Hematopoietic multipotent progenitor cell (in vitro differentiated cells): ENCODE results near the gene EBF3. TPM values are rescaled to one million over a fixed set of nuclear protein-coding genes. Genes with fewer than 3 reads are reported as not detected.

ENCODE experiments used
- DNase-seq, 3 donors: peaks; one replicate each; pipeline ENCODE4 v3.0.0-alpha.2; 2011 to 2015; ENCODE audit warnings: low read depth in 2 of 3, low spot score in 2 of 3
- total RNA-seq: library from RNA; depleted of rRNA; stranded (reverse); fragments of >200 nt; gene quantifications from one replicate; pipeline ENCODE4 v1.2.3, GENCODE V29; 2012

Gene EBF3, protein sequence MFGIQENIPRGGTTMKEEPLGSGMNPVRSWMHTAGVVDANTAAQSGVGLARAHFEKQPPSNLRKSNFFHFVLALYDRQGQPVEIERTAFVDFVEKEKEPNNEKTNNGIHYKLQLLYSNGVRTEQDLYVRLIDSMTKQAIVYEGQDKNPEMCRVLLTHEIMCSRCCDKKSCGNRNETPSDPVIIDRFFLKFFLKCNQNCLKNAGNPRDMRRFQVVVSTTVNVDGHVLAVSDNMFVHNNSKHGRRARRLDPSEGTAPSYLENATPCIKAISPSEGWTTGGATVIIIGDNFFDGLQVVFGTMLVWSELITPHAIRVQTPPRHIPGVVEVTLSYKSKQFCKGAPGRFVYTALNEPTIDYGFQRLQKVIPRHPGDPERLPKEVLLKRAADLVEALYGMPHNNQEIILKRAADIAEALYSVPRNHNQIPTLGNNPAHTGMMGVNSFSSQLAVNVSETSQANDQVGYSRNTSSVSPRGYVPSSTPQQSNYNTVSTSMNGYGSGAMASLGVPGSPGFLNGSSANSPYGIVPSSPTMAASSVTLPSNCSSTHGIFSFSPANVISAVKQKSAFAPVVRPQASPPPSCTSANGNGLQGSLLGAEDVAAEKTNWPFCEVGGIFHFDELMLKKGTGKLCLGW
- total RNA-seq: not detected

DNA sequence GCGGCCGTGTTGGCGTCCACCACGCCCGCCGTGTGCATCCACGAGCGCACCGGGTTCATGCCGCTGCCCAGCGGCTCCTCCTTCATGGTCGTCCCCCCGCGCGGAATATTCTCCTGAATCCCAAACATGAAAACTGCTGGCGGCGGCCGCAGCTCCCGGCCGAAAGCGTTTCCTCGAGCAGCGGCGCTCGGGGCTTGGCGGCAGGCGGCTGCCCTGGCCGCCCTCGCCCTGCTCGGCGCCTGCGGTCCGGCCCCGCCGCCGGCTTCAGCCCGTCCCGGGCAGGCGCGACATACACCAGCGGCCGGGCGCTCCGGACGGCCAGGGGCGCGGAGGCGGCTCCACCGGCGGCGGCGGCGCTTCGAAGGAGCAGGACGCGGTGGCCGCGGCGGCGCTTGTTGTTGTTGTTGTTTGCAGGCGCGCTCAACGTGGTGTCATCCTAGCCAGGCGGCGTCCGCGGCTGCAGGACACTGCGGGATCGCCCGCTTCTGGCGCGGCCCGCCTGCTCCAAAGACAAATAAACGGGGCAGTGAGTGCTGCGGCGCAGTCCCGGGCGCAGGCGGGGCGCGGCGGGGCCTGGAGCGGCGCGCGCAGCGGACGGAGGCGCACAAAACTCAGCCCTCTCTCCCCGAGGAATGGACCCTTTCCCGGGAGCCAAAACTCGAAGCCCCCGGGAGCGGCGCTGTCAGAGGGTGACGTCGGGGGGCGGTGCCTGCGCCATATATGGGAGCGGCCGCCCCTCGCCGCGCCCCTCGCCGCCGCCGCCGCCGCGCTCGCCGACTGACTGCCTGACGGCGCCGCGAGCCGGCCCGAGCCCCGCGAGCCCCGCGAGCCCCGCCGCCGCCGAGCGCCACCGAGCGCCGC, at the start of gene EBF3:
EBF3 (minus strand) TSS at position 634 of the 861 bp plus-strand sequence; CDS start at position 128, 506 bp downstream.
- DNase-seq: peak in 2 of 3 donors; percentile 62 to 67

DNA sequence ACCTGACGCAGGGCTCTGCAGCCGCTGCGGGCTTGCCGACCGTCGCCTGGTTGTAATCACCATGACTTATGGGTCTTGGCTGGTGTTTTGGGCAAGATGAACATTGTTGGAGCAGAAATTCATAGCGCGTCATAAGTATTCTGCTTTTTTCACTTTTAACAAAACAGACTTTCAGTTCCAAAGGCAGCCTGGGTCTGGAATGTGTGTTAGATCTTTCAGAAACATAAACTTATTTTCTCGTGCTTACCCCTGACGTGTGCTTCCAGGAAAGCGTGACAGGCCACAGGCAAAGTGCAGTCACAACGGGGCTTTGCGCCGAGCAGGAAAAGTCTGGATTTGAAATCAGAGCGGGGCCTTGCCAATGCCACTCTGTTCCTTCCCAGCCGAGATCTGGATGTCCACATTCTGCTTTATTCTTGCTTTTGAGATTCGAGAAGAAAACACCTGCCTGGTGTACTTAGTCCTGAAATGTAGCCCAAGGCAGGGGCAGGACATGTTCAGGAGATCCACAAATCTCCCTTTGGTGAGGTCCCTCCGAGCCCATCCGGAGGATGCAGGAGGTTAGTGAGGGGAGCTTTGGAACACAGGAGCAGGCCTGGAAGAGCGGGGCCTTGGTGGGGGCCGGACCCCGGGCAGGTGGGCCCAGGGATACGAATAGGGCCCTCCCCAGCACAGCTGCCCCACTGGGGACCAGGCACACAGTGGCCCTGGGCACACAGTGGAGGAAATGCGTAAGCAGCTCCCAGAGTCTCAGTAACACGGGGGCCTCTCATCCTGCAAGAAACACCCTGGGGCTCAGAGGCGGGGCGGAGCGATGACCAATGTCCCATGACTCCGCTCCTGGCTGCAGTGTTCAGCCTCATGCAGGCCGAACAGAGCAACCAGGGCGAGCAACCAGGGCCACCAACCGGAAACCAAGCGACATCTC, 49.5 kb upstream of the EBF3 start:
- no peak for DNase-seq

DNA sequence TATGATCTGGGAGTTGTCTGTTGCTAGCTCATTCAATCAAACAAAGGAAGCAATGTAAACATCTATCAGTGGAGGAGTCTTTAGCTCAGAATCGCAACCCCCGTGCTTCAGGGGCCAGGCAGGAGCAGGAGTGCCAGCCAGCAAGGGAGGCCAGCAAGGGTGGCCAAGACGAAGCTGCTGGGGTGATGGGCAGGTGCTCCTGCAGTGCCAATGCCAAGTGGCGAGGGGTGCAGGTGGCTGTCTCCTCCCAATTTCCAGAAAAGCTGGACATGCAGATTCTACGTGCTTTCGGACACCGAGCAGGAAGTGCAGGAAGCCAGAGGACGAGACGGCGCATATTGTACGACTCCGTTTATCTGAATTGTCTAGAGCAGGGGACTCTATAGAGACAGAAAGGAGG, 48.1 kb upstream of the EBF3 start:
- no peak for DNase-seq

DNA sequence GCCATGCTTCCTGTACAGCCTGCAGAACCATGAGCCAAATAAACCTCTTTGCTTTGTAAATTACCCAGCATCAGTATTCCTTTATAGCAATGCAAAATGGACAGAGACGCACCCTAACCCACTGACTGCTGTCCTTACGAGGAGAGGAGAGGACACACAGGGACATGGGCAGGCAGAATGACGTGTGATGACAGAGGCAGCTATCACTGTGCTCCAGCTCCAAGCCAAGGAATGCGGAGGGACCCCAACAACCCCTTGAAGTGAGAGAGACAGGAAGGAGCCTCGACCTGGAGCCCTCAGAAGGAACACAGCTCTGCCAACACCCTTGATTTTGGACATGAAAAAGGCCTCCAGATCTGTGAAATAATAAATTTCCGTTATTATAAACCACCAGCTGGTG, 46.6 kb upstream of the EBF3 start:
- no peak for DNase-seq

DNA sequence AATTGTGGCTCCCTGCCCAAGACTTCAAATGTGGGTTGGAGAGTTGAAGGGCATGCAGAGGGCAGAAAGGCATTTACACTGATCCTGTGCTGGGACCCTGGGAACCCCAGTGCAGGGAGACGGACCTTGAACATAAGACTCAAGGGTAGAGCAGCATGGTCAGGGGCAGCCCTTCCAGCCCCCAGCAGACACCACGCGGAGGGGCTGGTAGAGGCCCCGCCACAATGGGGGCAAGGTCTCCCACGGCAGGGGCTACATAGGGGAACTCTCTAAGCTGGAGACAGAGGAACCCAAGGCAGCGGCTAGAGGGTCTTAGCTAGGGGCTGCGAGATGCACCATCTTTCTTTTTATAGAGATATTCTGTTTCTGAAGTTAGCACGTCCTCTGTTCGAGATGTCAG, 45.2 kb upstream of the EBF3 start:
- no peak for DNase-seq

DNA sequence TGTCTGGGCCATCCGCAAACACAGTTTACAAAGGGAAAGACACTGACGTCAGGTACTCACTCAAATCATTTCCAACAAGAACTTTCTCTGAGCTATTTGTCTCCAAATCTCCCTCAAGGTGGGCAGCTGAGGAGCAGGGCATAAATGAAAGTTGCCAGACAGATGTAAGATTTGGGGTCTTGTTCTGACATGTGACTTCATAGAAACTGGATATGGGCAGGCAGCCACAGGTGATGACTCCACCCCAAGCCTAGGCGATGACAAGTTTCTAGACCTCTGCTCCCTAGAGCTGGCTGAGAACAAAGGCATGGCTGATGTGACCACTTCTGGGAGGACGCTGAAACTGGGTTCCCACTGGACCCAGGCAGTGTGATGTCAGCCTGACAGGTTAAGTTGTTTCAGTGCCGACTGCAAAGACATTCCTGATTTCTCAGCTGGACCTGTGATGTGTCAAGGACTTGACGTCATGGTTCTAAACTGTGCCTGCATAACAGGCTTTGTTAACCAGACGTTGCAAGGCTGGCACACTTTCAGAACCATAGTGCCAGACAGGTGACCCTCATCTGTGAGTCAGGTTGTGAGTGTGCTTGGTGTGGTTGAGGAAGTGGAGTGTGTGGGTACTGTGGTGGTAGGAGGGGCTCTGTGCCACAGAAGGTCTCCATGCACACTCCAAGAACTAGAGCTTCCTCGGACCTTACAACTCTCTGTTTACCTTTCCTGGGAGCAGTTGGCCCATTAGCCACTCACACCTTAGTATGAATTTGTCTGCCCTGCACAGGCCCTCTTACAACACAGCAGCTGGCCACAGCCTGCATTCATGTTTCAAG, 39.9 kb upstream of the EBF3 start:
- DNase-seq: no peak

DNA sequence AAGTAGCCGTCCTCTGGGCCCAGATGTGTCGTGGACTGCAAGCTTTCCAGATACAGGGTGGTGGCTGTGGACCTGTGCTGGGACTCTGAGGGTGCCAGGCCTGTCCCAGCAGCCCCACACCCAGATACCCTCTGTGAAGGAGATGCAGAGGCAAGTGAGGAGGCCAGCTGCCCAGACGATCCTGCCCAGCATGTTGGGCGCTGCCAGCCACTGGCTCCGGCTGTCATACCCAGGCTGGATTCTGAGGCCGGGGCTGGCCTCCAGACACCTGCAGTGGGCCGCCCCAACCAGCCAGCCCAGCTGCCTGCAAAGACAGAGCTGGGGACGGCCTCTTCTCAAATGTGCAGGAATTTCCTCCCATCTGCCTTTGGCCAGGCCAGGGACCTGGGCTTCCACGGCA, 39.1 kb upstream of the EBF3 start:
- no peak for DNase-seq

DNA sequence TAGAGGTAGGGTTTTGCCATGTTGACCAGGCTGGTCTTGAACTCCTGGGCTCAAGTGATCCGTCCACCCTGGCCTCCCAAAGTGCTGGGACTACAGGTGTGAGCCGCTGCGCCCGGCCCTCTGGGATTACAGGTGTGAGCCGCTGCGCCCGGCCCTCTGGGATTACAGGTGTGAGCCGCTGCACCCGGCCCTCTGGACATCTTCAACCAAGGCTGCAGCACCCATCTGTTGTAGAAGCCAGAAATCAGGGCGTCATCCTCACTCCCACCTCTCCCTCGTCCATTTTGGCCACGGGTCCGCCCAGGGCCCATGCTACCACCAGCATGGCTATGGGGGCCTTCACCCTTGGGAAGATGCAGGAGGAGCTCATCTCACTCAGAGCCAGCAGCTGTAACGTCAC, 38.5 kb upstream of the EBF3 start:
- DNase-seq: no peak

DNA sequence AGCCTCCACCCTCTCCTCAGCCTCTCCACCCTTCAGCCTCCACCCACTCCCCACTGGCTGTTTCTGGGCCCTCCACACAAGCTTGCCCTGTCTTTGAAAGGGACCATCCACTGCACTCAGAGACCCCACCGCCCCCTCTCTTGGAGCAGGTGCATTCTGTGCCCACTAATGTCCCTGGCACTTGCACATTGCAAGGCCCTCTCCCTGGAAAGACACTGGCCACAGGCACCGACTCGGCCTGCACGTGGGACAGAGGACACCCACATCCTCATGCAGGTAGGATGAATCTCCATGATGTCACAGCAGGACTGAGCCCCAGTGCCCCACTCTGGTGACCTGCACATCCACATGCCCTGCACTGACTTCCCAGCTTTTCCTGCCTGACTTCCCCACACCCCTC, 36.8 kb upstream of the EBF3 start:
- DNase-seq: no peak

DNA sequence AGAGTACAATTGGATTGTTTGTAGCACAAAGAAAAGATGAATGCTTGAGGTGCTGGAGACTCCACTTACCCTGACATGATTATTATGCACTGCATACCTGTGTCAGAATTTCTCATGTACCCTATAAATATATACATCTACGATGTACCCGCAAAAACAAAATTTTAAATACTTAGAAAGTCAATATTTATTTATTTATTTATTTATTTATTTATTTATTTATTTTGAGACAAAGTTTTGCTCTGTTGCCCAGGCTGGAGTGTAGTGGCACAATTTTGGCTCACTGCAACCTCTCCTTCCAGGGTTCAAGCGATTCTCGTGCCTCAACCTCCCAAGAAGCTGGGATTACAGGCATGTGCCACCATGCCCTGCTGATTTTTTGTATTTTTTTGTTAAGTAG, 35.1 kb upstream of the EBF3 start:
- no peak for DNase-seq

DNA sequence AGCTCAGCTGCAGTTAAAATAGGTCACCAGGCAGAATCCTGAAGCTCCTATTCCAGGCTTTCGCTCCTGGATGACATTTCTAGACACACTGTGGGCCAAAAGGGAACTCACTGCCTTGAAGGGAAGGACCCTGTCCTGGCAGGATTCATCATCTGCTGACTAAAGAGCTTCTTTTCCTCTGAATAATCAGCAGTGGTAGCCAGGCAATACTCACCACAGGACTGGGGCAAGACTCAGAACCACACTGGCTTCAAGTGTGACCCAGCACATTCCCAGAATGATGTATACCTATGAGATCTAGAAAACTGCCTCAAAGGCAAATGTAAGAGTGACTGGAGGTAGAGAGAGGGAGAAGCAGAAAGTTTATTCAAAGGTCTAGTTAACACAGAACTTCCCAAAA, 29.5 kb upstream of the EBF3 start:
- DNase-seq: no peak

DNA sequence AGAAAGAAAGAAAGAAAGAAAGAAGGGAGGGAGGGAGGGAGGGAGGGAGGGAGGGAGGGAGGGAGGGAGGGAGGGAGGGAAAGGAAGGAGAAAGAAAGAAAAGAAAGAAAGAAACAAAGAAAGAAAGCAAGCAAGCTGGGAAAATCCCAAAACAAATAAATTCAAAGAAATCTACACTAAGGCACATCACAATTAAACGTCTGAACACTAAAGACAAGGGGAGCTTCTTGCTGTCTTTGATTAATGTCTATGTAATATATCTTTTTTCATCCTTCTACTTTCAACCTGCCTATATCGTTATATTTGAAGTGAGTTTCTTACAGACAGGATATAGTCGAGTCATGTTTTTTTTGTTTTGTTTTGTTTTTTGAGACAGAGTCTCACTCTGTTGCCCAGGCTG, 28.3 kb upstream of the EBF3 start:
- no peak for DNase-seq

DNA sequence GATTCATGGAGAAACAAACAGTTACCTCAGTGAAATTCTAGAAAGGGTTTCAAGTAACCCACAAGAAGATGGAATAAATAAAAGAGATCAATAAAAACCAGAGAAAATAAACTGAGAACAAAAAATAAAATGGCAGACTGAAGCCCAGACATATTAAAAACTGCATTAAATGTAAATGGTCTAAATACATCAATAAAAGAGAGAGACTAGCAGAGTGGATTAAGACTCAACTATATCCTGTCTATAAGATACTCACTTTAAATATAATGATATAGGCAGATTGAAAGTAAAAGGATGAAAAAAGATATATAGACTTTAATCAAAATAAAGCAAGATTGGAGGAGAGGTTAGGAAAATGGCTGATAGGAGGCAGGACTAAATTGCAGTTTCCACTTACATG, 18.8 kb upstream of the EBF3 start:
- no peak for DNase-seq

DNA sequence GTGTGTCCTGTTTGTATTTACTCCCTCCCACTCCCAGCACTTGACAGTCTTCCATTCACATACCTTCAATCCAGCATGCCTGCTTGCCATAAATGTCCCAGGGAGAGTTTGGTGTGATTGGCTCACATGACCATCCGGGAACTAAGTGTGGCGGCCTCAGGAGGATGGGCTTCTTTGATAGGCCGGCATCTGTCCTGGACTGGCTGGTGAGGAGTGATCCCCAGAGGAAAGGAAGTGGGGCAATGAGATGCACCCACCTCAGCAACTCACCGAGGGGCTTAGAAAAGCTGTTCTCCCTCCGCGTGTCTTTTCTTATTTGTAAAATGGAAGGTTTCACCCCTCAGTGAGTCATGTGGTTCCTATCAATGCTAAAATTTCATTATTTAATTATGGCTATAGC, 14.9 kb upstream of the EBF3 start:
- DNase-seq: no peak

DNA sequence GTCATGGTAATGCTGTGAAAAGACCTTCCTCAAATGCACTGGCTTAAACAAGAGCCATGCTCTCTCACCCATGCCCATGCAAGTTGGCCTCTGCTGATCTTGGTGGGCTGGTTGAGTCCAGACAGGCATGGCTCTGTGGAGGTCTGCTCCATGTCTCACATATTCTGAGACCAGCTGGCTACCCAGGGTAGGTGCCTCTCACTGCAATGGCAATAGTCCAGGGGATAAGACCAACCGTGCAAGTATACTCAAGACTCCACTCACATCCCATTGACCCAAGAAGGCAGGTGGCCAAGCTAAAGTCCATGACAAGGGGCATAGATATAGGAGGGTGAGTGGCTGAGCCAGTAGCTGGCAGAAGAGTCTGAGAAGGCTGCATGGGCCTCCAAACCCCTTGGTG, 14.2 kb upstream of the EBF3 start:
- DNase-seq: no peak

DNA sequence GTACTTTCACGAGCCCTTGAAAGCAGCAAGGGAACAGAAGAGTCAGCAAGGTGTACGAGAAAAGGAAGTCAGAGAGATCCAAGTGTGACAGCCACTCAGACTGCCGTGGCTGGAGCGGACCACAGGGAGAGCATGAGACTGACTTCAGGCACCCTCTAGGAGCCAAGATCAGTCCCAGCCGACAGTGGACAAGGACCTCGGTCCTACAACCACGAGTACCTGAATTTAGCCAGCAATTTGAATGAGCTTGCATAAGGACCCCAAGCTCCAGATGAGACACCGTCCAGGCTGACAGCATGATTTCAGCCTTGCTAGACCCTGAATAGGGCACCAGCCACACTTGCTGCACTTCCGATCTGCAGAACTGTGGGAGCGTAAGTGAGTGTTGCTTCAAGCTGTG, 13.7 kb upstream of the EBF3 start:
- DNase-seq: no peak

DNA sequence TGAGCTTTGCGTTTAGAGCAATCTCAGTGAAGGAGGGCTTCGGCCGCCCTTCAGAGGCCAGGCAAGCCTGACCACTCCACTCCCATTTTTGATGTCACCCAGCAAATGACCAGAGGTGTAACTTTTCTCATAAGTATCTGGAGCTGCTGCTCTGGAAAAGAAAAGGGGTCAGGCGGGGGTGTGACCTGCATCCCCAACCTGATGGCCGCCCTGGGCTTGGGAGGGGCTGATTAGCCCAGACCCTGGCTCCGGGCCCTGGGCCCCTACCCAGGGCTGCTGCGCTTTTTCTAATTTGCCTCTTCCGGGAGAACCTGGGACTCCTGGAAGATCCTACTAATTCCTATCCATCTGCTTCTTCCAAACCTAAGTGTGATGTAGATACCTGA, 9.6 kb upstream of the EBF3 start:
- DNase-seq: no peak

DNA sequence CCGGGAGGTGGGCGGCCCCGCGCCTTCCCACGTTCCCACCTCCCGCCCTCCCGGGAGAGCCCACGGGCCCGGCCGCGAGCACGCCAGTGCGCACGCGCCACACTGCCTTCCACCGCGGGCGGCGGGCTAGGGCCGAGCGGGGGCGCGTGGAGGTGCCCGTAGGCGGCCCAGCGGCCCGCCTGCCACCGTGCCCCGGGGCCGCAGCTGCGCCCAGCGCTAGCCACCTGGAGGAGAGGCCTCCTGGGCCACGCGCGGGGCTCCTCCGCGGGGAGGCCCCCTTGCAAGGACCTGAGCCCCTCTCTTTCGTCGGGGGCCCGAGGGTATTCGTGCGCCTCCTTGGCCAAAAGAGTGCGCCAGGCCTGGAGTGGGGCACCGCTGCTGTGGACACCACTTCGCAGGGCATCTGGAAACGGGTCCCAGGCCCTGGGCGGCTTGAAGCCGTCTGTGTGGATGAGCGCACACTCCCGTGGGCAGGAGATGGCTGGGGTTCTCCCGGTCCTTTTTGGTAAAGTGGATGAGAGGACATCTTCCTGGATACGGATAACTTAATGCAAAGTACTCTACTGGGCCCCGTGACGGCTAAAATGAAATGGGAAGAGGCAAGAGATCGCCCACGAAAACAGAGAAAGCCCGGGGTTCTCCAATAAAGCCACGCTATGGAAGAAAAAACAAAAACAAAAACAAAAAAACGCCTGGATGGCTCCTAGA, 9.0 kb upstream of the EBF3 start:
- DNase-seq: peak in 1 of 3 donors; percentile 15
